NAMALWA (cell line): ENCODE measurements around the gene NEDD4.
"Not testable (repeated sequence)": the region's sequence is repeated elsewhere in the genome, so short reads cannot be mapped to it uniquely, and the experiment has no call there.

ENCODE experiments used
- DNase-seq: peaks from one replicate; pipeline ENCODE4 v3.0.0-alpha.2; 2015; ENCODE audit warnings: low spot score

NEDD4 gene

DNA sequence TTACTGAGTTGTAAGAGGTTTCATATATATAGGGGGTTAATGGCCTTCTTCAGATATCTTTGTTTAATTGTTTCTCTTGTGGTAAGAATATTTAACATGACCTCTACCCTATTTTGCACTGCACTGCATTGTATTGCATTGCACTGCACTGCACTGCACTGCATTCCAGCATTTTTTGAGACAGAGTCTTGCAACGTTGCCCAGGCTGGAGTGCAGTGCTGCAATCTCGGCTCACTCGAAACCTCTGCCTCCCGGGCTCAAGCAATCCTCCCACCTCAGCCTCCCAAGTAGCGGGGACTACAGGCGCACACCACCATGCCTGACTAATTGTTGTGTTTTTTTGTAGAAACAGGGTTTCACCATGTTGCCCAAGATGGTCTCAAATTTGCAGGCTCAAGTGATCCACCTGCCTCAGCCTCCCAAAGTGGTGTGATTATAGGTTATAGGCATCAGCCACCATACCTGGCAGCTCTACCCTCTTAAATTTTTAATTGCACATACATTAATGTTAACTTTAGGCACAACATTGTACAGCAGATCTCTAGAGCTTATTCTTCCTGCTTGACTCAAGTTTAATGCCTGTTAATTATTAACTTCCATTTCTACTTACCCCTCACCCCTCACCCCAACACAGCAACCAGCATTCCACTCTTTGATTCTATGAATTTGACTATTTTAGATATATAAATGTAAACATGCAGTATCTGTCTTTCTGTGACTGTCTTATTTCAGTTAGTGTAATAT, 38.4 kb downstream of the NEDD4 start:
- DNase-seq = no peak

DNA sequence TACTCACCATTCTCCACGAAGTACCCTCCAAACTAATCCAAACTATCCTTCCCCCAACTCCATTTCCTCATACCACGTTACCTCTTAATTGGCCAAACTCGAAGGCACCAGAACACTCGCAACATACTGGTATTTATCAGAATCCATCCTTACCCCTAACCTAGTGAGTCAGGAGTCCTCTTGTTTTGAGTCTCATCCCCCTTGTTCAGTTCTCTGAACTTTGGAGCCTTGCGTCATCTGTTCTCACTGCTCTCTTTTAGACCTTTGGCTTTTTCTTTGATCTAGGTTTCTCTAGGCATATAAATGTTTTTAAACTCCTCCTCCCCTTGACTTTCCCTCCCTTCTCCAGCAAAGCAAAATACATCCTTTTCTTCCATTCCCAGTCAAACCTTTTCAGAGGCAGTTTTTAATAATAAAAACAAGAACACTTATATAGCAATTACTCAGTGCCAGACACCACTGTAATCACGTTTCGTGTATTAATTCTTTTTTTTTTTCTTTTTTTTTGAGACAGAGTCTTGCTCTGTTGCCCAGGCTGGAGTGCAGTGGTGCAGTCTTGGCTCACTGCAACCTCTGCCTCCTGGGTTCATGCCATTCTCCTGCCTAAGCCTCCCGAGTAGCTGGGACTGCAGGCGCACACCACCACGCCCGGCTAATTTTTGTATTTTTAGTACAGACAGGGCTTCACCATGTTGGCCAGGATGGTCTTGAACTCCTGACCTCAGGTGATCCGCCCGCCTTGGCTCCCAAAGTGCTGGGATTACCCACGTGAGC, 40.7 kb downstream of the NEDD4 start:
- not testable (repeated sequence) for DNase-seq

DNA sequence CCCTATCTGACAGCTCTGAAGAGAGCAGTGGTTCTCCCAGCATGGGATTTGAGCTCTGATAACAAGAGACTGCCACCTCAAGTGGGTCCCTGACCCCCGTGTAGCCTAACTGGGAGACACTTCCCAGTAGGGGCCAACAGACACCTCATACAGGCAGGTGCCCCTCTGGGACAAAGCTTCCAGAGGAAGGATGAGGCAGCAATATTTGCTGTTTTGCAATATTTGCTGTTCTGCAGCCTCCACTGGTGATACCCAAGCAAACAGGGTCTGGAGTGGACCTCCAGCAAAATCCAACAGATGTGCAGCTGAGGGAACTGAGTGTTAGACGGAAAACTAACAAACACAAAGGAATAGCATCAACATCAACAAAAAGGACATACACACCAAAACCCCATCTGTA, 48.8 kb downstream of the NEDD4 start:
- not testable (repeated sequence) for DNase-seq

DNA sequence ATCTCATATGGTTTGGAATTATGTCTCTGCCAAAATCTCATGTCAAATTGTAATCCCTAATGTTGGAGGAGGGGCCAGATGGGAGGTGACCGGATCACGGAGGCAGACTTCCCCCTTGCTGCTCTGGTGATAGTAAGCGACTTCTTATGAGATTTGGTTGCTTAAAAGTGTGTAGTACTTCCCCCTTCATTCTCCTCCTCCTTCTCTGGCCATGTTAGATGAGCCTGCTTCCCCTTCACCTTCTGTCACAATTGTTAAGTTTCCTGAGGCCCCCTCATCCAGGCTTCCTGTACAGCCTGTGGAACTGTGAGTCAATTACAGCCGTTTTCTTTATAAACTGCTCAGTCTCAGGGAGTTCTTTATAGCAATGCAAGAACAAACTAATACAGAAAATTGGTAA, 51.1 kb downstream of the NEDD4 start:
- DNase-seq = no peak

DNA sequence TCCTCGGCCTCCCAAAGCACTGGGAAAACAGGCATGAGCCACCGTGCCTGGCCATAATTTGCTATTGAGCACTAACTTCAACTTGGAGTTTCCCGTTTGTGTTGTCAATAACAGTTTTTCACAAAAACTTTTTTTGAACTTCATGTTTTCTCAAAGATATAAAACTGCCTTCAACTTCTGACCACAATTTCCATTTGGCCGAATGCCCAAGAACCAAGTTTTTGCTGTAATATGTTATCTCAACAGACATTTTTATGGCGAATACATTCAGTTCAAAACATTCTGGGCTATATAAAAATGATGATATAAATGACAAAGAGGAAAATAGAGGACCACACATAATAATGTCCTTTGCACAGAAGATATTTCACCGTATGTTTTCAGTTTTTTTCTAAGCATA, 56.4 kb downstream of the NEDD4 start:
- no peak for DNase-seq

DNA sequence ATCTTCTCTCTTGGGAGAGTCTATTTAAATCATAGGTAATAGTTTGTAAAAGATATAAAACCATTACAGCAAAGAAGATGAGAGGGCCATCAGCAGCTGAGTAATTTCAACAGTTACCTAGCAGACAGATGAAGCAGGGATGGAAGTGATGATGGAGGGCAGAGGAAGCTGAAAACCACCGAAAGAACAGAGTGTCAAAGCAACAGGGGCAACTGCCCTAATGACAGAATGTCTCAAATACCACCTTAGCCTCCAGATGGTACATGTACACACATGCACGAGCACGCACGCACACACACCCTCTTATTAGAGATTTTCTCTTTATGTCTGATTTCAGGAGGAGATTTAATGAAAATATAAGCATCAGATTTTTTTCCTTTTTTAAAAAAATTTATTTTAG, 64.5 kb downstream of the NEDD4 start:
- no peak for DNase-seq

DNA sequence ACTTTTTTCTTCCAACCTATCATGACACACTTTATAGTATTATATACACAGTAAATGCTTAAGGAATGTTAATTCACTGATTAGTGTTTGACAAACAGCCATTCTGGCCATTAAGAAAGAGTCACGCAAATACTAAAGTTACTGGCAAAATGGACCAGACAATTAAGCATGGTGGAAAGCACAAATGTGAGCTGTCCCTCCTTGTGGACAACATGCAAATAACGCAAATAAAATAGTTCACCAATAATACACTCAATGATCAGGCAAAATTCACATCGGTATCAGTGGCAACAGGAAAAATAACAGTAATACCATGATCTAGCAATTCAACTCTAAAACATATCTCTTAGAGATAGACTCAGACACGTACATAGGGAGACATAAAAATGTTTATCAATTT, 71.7 kb downstream of the NEDD4 start:
- no peak for DNase-seq

DNA sequence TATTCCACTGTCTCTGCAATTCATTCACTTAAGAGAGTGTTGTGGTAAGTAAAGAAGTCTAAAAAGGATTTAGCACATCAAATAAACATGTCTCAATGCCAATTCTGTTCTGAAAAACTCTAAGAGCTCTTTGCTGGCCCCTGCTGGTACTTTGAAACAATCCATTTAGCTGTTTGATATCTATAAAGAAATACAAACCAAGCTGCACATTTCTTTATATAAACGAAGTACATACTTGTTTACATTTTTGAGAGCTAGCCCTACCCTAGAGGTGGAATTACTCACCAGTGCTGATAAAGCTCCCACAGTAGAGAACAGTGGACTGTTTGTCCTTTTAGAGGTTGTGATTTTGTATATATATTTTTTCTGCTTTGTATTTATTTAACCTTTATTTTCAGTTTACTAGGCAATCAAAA, 75.5 kb downstream of the NEDD4 start:
- peak; percentile 66 for DNase-seq

DNA sequence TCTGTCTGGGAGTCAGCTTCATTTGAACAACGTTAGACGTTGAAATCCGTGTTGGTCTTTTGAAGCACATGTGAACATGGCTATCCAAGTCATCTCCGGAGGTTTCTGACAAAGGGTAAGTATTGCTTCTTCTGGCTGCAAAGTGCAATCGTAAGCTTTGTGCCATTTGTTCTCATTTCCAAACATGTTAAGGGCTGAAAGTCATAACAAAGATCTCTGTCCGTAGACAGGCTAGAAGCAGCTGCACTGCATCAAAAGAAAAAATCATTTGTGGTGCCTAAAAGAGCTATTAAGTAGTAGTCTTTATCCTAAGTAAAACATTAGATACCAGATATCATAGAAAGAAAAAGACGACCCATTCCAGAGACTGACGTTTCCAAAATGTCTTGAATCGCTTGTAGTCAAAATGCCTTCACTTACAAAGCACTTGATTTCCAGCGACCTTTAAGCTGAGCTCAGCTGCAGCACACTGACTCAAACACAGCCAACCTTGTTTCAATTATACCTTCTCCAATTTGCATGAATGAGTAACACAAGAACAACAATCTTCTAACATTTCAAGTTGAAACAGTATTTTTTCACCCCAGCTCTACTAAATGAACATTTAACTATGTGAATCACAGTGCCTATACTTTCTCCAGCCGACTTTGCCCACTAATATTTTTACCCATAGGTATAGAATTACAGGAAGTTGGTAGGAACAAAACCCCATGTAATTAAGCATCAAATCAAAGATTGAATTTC, 76.6 kb downstream of the NEDD4 start:
- DNase-seq = no peak

DNA sequence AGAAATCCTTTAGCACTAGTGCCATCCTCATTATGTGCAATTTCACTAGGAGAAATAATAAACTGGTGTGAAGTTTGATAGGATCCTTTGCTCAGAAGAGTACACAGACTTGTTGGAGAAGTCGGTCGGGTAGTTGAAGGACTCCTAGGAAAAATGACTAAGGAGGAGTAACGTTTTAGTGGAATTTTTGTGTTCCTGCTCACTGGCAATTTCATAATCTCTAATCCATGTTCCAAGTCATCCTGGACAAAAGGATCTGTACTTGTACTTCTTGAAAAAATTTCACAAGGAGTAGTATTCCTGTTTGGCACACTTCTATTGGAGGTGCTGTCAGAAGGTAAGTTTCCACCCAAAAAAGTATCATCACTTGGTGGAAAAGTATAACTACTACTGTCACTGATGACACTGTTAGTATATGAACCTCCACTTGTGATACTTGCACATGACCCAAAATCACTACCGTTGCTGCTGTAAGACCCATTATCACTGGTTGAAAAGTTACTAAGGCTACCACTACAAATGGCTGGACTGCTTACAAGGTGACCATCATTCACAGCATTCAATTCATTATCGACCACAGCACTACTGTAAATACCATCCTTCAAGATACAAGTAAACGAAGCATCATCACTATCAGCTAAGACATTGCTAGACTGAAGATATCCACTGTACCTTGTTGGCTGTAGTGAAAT, 77.4 kb downstream of the NEDD4 start:
- DNase-seq = no peak

DNA sequence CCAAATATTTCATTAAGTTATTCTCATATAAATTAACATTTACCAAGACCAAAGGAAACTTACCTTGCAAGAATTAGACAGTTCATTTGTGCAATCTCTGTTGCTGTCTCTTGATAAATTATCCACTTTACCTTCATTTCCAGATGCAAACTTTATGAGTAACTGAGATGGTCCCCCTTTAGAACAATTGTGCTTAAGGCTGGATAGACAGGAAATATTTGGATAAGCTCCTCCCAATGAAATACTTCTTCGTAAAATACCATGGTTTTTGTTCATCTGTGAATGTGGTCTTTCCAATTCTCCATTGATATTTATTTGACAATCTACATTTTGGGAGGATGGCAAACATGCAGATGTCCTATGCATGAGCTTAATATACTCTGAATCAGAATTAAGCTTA, 78.2 kb downstream of the NEDD4 start:
- no peak for DNase-seq

DNA sequence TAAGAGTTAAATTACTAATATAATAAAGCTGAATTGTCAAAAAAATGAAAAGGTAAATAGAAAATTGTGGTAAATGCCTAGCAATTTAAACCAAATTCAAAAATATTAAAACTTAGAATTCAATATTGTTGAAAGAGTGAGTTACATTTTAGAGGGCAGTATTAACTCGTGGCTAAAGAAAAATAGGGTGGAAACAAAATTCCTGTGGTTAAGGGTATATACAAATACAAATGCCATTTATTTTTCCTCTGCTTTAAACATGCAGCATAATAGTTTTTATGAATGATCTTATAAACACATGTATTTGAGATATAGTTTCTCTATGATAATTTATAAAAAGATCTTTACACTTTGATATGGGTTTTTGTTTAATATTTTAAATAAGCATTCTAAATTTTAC, 79.0 kb downstream of the NEDD4 start:
- no peak for DNase-seq

DNA sequence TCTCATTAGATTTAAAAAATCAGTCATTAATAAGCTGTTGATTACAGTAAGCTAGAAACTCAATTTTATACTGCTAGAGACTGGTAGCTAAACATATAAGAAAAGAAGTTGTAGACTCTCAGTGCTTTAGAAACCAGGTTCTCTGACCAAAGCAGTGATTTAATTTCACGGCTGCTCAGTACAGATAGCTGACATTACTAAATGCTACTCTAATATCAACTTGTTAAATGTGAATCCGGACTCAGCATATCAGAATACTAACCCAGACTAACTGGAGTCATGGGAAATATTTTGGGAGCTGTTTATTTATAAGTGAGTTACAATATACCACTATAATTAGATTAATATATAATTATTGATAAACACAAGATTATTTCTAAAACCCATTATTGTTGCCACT, 80.4 kb downstream of the NEDD4 start:
- no peak for DNase-seq

DNA sequence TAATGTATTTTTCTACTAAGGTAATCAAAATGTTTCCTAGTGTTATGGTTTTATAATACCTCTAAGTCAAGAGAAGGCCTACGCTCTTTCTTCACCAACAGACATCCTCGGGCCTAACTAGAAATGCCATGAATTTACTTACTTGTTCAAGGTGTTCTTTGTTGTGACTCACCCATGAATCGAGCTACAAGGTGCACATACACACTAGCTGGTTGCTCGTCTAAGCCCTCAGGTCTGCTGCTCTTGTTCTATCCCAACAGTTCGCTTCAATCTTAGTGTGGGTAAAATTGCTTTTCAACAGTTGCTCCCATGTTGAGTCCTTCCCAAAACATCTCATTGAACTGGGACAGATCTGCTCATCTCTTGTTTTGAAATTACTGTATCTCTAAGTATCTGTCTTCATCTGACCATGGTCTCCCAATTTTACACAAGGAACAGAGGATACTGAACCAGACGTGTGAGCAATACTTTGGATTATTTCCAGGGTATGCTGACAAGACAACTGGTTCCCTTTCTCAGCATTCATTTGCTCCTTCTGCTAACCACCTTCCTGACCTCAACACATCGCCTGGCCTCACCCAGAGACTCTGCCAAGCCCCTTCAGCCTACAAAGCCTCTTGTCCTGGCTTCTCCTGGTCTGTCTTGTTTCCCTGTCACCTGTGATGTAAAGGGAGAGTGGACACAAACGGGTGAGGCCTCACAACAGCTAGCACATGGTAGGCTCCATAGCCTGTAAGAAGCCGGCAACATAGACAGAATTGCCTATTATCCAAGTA, 84.2 kb downstream of the NEDD4 start:
- DNase-seq = no peak

DNA sequence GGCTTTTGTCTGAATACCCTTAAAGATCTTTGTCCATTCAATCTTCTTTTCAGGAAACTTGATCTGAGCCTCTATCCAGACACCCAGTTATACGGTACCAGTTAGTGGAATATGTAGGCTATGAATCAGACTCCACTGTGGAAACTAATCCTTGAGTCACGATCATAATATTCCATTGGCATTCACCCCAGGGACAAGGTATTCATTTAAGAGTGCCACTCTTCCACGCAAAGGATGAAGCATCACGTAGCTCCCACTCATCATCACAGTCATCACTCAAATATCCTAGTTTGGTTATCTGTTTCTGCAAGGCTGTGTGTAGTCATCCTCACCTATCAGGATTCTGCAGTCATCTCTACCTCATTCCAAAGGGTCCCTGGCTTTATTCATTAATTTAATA, 85.6 kb downstream of the NEDD4 start:
- DNase-seq = no peak

DNA sequence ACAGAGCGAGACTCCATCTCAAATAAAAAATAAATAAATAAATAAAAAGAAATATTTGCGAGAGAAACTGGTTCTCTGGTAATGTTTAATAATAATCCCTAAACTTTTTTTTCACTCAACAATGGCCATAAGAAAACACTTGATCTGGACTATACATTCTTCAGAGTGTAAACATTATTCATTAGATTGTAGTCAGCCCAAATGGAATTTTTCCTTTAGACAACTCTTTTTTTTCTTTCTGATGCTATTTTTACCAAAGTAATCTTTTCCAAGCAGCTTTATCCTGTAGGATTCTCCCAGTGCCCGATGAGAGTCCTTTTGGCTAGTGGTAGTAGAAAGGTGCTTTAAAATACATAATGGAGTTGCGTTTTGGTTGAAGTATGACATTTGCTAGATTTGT, 90.4 kb downstream of the NEDD4 start:
- no peak for DNase-seq

DNA sequence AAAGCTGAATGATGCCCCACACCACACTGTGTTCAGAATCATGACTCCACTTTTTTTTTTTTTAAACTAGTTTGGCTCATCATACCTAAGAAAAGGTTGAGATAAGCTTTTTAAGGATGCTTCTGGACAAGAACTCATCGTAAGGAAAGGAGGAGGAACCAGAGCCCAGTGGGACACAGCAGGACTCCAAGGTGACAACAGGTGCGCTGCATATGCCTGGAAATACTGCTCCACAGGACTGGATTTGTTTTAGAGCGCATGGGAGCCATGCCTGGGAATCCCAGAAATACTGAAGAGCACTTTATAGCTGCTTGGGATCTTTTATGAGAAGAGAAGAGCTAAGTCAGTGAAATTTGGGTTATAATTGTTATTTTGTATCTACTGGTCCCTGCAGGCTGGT, 93.4 kb downstream of the NEDD4 start:
- DNase-seq = no peak

DNA sequence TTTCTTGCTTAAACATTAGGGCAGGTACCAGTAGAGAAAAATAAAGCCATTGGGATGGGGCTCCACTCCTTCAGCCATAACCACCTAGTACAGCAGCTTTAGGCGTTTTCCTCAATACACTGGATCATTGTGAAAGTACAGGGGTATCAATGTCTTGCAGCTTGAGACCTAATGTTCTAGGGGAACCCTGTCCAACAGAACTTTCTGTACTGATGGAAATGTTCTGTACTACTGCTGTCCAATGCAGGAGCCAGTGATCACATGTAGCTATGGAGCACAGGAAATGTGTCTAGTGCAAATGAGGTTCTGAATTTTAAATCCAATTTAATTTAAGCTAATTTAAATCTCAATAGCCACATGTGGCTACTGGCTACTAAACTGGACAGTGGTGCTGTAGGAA, 93.9 kb downstream of the NEDD4 start:
- DNase-seq = no peak

DNA sequence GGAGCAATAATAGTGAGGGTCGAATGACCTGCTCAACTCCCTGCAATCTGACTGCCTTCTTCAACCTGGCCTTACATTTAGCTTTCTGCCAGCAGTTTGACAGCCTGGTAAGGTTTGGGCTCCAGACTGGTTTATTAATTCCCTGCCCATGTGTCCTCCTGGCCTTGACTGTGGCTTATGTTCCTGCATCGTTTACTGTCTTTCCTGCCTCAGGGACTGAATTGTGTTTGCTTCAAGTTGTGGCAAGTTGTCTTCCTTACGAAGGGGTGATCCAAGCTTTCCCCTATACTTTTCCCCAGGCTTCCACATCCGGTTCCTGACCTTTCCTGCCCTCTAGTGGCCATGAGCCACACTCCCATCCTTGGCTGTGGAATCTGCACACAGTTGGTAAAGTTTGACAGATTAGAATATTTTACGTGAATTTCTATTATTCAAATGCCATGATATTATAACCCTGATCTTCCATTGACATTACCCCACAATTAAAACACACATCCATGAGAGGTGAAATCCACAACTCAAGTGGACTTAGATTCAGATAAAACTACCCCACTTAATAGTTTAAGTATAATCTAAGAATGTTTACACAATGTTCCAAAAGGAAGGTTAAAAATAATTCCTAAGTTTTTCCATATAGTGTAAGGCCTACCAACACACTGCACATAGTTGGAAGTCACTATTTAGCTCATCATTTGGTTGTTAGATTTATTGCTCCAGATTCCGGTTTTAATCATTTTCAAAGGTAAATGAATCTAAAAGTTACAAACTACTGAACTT, 95.7 kb downstream of the NEDD4 start:
- peak; percentile 42 for DNase-seq

DNA sequence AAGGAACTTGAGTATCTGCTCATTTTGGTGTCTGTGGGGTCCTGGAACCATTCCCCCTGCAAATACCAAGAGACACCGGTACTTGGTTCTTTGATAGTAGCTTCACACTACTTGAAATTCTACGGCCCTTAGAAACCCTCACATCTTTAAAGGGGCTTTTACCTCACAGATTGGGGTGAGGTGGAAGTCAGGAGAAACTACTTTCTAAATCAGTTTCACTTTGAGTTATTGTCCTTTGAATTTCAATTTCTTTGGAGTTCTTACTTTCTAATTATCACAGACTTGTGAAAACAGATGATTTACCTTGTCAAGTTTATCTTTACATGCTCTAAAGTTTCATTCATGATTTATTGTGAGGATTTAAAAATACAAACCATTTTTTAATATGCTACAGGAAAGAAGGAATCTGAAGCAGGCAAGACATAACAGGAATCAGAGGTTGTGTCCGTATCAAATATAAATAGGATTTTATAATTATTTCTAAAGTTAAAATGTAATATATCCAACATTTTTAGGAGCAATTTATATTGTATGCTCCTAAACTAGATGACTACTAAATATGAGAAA, 98.9 kb downstream of the NEDD4 start:
- peak; percentile 35 for DNase-seq
